A549 treated with Mapracorat at 1 μM for 4 hours (cell line): Measurements from ENCODE around the gene RCSD1. TPM values are rescaled to one million over a fixed set of nuclear protein-coding genes. Genes with fewer than 3 reads are reported as not detected.

Experiments used
- total RNA-seq: library from RNA; stranded (reverse); fragments of 200-300 nt; extraction: Qiagen RNA extraction; gene quantifications from 5 replicates; pipeline ENCODE4 v1.2.3, GENCODE V29; 2022

Gene RCSD1
- total RNA-seq: 0.05 to 0.09 TPM (median 0.07 TPM) in 3 of 5 replicates, not detected in the others

GRCh38 chr1:167629681-167630567 lies at the start of gene RCSD1:
Gene RCSD1, plus strand, starts transcription at chr1:167630232. Its CDS starts 192 bp downstream, at chr1:167630424.

GRCh38 chr1:167721617-167722151 lies 91.7 kb downstream of the RCSD1 start, which contains the start of gene MPZL1:
Gene MPZL1, plus strand, starts transcription at chr1:167721982. Its CDS starts 170 bp downstream, at chr1:167722152.

Other genes starting within 250 kb of the RCSD1 start
- gene CD247, start 111.7 kb upstream of the RCSD1 start, total RNA-seq: 0.30 to 0.93 TPM (median 0.45 TPM) in 5 replicates
- 70.7 to 97.2 TPM (median 87.7 TPM) in 5 replicates for gene CREG1, start 76.5 kb upstream of the RCSD1 start, total RNA-seq
- 94.6 to 126 TPM (median 118 TPM) in 5 replicates for gene MPZL1, start 91.8 kb downstream of the RCSD1 start, total RNA-seq